OCI-LY7 (cell line): Measurements from ENCODE around the gene PRKG1. TPM values are rescaled to one million over a fixed set of nuclear protein-coding genes. Genes with fewer than 3 reads are reported as not detected.

Experiments
- BruUV-seq: library from RNA; stranded (reverse); fragments of 400-500 nt; replicated peaks from 2 replicates; lab custom pipeline; 2021; lab: Mats Ljungman, UMichigan
- CTCF ChIA-PET: fragments of 300-600 bp; sonication (Branson Sonifier 250); formaldehyde crosslinking; loops from one replicate; lab custom pipeline; 2022; ENCODE audit warnings: antibody characterized with exemption; ENCODE audit not compliant: unreplicated experiment; lab: Charles Lee
- POLR2A ChIA-PET: fragments of 300-600 bp; sonication (Branson Sonifier 250); formaldehyde crosslinking; loops from one replicate; lab custom pipeline; 2022; ENCODE audit warnings: antibody characterized with exemption; lab: Charles Lee
- DNase-seq: peaks from one replicate; pipeline ENCODE4 v3.0.0-alpha.2; 2015; ENCODE audit warnings: low spot score
- H2AFZ ChIP-seq: fragments of 200-600 bp; sonication (generic), shearing (Covaris generic); 2 replicates; pipeline ENCODE4 v1.6.1; 2014; ENCODE audit warnings: mild to moderate bottlenecking, antibody characterized with exemption, low read length, moderate library complexity
- H3K27ac ChIP-seq: fragments of 200-600 bp; sonication (generic); 2 replicates; pipeline ENCODE4 v1.5.1; 2014; ENCODE audit warnings: mixed run types, low read depth, mild to moderate bottlenecking, moderate library complexity, low read length, inconsistent platforms; ENCODE audit not compliant: poor library complexity, severe bottlenecking
- H3K36me3 ChIP-seq: fragments of 200-600 bp; sonication (generic); 2 replicates; pipeline ENCODE4 v1.6.1; 2014; ENCODE audit warnings: mild to moderate bottlenecking, antibody characterized with exemption, low read length, moderate library complexity, mixed read lengths; ENCODE audit not compliant: insufficient read depth
- H3K4me1 ChIP-seq: fragments of 200-600 bp; sonication (generic); 2 replicates; pipeline ENCODE4 v1.5.1; 2014; ENCODE audit warnings: mild to moderate bottlenecking, low read length; ENCODE audit not compliant: insufficient read depth, poor library complexity, severe bottlenecking
- H3K4me2 ChIP-seq: fragments of 200-600 bp; sonication (generic); 2 replicates; pipeline ENCODE4 v1.6.1; 2014; ENCODE audit warnings: mild to moderate bottlenecking, low read length
- H3K4me3 ChIP-seq: fragments of 200-600 bp; sonication (generic); 2 replicates; pipeline ENCODE4 v1.5.1; 2014; ENCODE audit warnings: mild to moderate bottlenecking, low read depth, low read length; ENCODE audit not compliant: poor library complexity, severe bottlenecking
- H3K79me2 ChIP-seq: fragments of 200-600 bp; sonication (generic); 2 replicates; pipeline ENCODE4 v1.6.1; 2016; ENCODE audit warnings: low read depth, mild to moderate bottlenecking, low read length, moderate library complexity, mixed read lengths; ENCODE audit not compliant: insufficient read depth
- H3K9me2 ChIP-seq: fragments of 200-600 bp; sonication (generic); 2 replicates; pipeline ENCODE4 v1.6.1; 2016; ENCODE audit warnings: mild to moderate bottlenecking, low read length, mixed read lengths; ENCODE audit not compliant: insufficient read depth
- H3K9me3 ChIP-seq: fragments of 200-600 bp; sonication (generic); 2 replicates; pipeline ENCODE4 v1.6.1; 2014; ENCODE audit warnings: mild to moderate bottlenecking, mixed run types, low read length, mixed read lengths
- H4K20me1 ChIP-seq: fragments of 200-600 bp; sonication (generic); 2 replicates; pipeline ENCODE4 v1.6.1; 2014; ENCODE audit warnings: mild to moderate bottlenecking, antibody characterized with exemption, low read length, moderate library complexity, mixed read lengths; ENCODE audit not compliant: insufficient read depth
- CTCF ChIP-seq: fragments of 200-600 bp; sonication (generic); conservative IDR thresholded peaks from 2 replicates; pipeline ENCODE4 v1.5.1; 2014; ENCODE audit warnings: mild to moderate bottlenecking, antibody characterized with exemption, low read length, moderate library complexity, mixed read lengths
- EZH2phosphoT487 ChIP-seq: fragments of 200-600 bp; sonication (generic); IDR thresholded peaks from 2 replicates; pipeline ENCODE4 v1.6.1; 2018; ENCODE audit warnings: low read depth, borderline replicate concordance, mild to moderate bottlenecking, mixed run types, antibody characterized with exemption, low read length, moderate library complexity, mixed read lengths
- intact Hi-C: fragments of 100-400 bp; cut with micrococcal nuclease; formaldehyde crosslinking; loops from one replicate; pipeline ENCODE4 v1.10.0; 2022; ENCODE audit not compliant: unreplicated experiment
- total RNA-seq, 2 experiments: library from RNA; depleted of rRNA in 1 of 2; stranded (reverse); fragments of >200 nt in 1 of 2; shearing (Covaris generic) in 1 of 2; gene quantifications; 2 replicates each; pipeline ENCODE4 v1.2.3, GENCODE V29; 2014 to 2022

The PRKG1 gene
- total RNA-seq, 2 experiments from 2014 or later: not detected

DNA sequence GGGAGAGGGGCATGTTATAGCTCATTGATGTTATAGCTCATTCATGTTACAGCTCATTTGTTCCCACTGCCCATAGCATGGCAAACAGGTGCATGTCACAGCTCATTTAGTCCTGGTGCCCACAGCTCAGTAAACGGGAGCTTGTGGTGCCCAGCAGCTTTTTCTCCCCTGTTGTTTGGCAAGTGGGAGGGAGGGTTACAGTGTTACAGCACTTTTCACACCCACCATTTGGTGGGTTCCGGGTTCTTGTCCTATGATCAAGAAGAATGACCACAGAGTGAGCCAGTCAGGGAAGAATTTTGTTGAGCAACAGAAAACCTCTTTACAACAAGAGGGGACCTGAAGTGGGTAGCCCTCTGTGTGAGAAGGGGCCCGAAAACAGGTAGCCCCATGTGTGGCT is 787.9 kb downstream of the PRKG1 start:
- Histone ChIP-seq H3K4me2 (no peak overlapping the region), H3K9me2 (no peaks in the 10 kb centered on the region), H3K79me2 (no peaks in the 10 kb centered on the region), H3K36me3 (no peaks in the 10 kb centered on the region), H4K20me1 (no peaks in the 10 kb centered on the region), H3K4me1 (no peaks in the 10 kb centered on the region), H3K4me3 (no peak overlapping the region), H3K9me3 (no peaks in the 10 kb centered on the region), H3K27ac (no peak overlapping the region), H2AFZ (no peak overlapping the region)
- TF ChIP-seq EZH2phosphoT487: no peak
- POLR2A ChIA-PET: no interaction called here
- intact Hi-C loops: no loop called here
- no TSS peak for BruUV-seq
- CTCF ChIA-PET: no interaction called here
- DNase-seq: no peak

GRCh38 chr10:51867956-51868355 is 793.7 kb downstream of the PRKG1 start:
- Histone ChIP-seq H3K4me1 (no peaks in the 10 kb centered on the region), H3K79me2 (no peaks in the 10 kb centered on the region), H3K4me3 (no peak overlapping the region), H3K9me2 (no peaks in the 10 kb centered on the region), H3K9me3 (no peaks in the 10 kb centered on the region), H2AFZ (no peak overlapping the region), H3K4me2 (no peak overlapping the region), H3K36me3 (no peaks in the 10 kb centered on the region), H3K27ac (no peak overlapping the region), H4K20me1 (no peaks in the 10 kb centered on the region)
- BruUV-seq: no TSS peak
- ChIA-PET CTCF (no interaction called here), POLR2A (no interaction called here)
- intact Hi-C loops: no loop called here
- no peak for DNase-seq
- TF ChIP-seq CTCF (no peak), EZH2phosphoT487 (no peak)

DNA sequence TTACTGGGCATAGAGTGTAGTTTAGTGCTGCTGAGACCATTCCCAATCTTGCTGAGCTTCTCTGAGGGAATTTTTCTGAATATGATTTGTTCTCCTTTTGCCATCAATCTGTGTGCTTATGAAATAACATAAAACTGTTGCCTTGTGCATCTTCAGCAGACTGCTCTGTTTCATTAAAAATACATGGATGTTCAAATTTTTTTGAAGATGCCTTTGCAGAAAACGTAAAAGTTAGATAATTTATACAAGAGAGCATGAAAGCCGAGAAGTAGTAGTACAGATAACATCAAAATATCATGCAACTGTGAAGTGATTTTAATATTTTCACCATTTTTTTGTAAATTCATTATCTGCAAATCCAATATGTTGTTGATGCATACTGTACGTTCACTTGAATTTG is 799.8 kb downstream of the PRKG1 start:
- H3K36me3 ChIP-seq: no peaks in the 10 kb centered on the region
- no TSS peak for BruUV-seq
- ChIA-PET POLR2A (no interaction called here), CTCF (no interaction called here)
- no peaks in the 10 kb centered on the region for H3K79me2 ChIP-seq
- no peak for DNase-seq
- no peaks in the 10 kb centered on the region for H3K4me1 ChIP-seq
- intact Hi-C loops: no loop called here
- no peak overlapping the region for H3K27ac ChIP-seq
- TF ChIP-seq CTCF: no peak
- TF ChIP-seq EZH2phosphoT487: no peak
- H3K9me2 ChIP-seq: no peaks in the 10 kb centered on the region
- no peak overlapping the region for H2AFZ ChIP-seq
- H4K20me1 ChIP-seq: no peaks in the 10 kb centered on the region
- H3K4me3 ChIP-seq: no peak overlapping the region
- no peak overlapping the region for H3K4me2 ChIP-seq
- H3K9me3 ChIP-seq: no peaks in the 10 kb centered on the region
